PC-3 (cell line): ENCODE data around the gene HCFC1R1. TPM values are rescaled to one million over a fixed set of nuclear protein-coding genes. Genes with fewer than 3 reads are reported as not detected.

Experiments
- ATAC-seq: fragments of 200-7000 bp; cut with Tn5 transposase; 2 replicates; pipeline ENCODE4 v1.9.1; 2020; ENCODE audit warnings: mild to moderate bottlenecking, moderate library complexity
- BruUV-seq: library from RNA; stranded (reverse); fragments of 400-500 nt; replicated peaks from 2 replicates; lab custom pipeline; 2021; lab: Mats Ljungman, UMichigan
- CTCF ChIA-PET: fragments of 300-600 bp; sonication (Branson Sonifier 250); formaldehyde crosslinking; loops from one replicate; lab custom pipeline; 2022; ENCODE audit warnings: antibody characterized with exemption; lab: Charles Lee
- POLR2A ChIA-PET: fragments of 300-600 bp; sonication (Branson Sonifier 250); formaldehyde crosslinking; loops from one replicate; lab custom pipeline; 2022; ENCODE audit warnings: antibody characterized with exemption; ENCODE audit not compliant: unreplicated experiment; lab: Charles Lee
- DNase-seq: peaks from one replicate; pipeline ENCODE4 v3.0.0-alpha.2; 2015
- H2AFZ ChIP-seq: fragments of 300-600 bp; sonication (generic); 2 replicates; pipeline ENCODE4 v1.6.0; 2016; ENCODE audit warnings: antibody characterized with exemption, low read length
- H3F3A ChIP-seq: fragments of 300-600 bp; sonication (generic); one replicate; pipeline ENCODE4 v1.6.0; 2017; ENCODE audit warnings: antibody characterized with exemption, low read length, control low read depth, mild to moderate bottlenecking; ENCODE audit not compliant: unreplicated experiment
- H3K27ac ChIP-seq: fragments of 300-600 bp; sonication (generic); 2 replicates; pipeline ENCODE4 v1.5.1; 2016; ENCODE audit warnings: mild to moderate bottlenecking, low read length
- H3K27me3 ChIP-seq: fragments of 300-600 bp; sonication (generic); 2 replicates; pipeline ENCODE4 v1.6.1; 2016; ENCODE audit warnings: low read length, mixed read lengths
- H3K36me3 ChIP-seq: fragments of 300-600 bp; sonication (generic); 2 replicates; pipeline ENCODE4 v1.6.1; 2016; ENCODE audit warnings: low read depth, mixed run types, low read length, mixed read lengths
- H3K4me1 ChIP-seq: fragments of 300-600 bp; sonication (generic); 2 replicates; pipeline ENCODE4 v1.5.1; 2016; ENCODE audit warnings: low read length; ENCODE audit not compliant: insufficient read depth
- H3K4me2 ChIP-seq: fragments of 300-600 bp; sonication (generic); 2 replicates; pipeline ENCODE4 v1.6.0; 2016; ENCODE audit warnings: low read length
- H3K4me3 ChIP-seq: fragments of 300-600 bp; sonication (generic); 2 replicates; pipeline ENCODE4 v1.5.1; 2016; ENCODE audit warnings: mild to moderate bottlenecking, low read length, mixed read lengths
- H3K79me2 ChIP-seq: fragments of 300-600 bp; sonication (generic); 2 replicates; pipeline ENCODE4 v1.6.1; 2017; ENCODE audit warnings: low read length, mixed read lengths
- H3K9ac ChIP-seq: fragments of 300-600 bp; sonication (generic); 2 replicates; pipeline ENCODE4 v1.6.0; 2016; ENCODE audit warnings: mild to moderate bottlenecking, low read length
- H3K9me2 ChIP-seq: fragments of 300-600 bp; sonication (generic); replicated peaks from 2 replicates; pipeline ENCODE4 v1.6.1; 2016; ENCODE audit warnings: mixed run types, low read length, mixed read lengths
- H3K9me3 ChIP-seq: fragments of 300-600 bp; sonication (generic); 2 replicates; pipeline ENCODE4 v1.6.1; 2016; ENCODE audit warnings: low read length, mixed read lengths
- H4K20me1 ChIP-seq: fragments of 300-600 bp; sonication (generic); 2 replicates; pipeline ENCODE4 v1.6.1; 2016; ENCODE audit warnings: low read length, mixed read lengths
- EZH2 ChIP-seq: fragments of 300-600 bp; sonication (generic); IDR thresholded peaks from one replicate; pipeline ENCODE4 v1.6.1; 2017; ENCODE audit warnings: antibody characterized with exemption, mild to moderate bottlenecking, low read length; ENCODE audit not compliant: unreplicated experiment
- EZH2phosphoT487 ChIP-seq: fragments of 300-600 bp; sonication (generic); IDR thresholded peaks from 2 replicates; pipeline ENCODE4 v1.6.1; 2018; ENCODE audit warnings: mild to moderate bottlenecking, antibody characterized with exemption, low read length, borderline replicate concordance
- intact Hi-C: fragments of 100-400 bp; cut with micrococcal nuclease; formaldehyde crosslinking; loops from 2 replicates; pipeline ENCODE4 v1.9.0; 2023
- total RNA-seq: library from RNA; depleted of rRNA; stranded (reverse); fragments of >200 nt; gene quantifications from 2 replicates; pipeline ENCODE4 v1.2.3, GENCODE V29; 2014
- TF ChIP-seq, protein P1 (sequence below): fragments of 300-600 bp; sonication (generic); conservative IDR thresholded peaks from 2 replicates; pipeline ENCODE4 v1.5.1; 2017; ENCODE audit warnings: antibody characterized with exemption, low read depth, mild to moderate bottlenecking, low read length

The HCFC1R1 gene
- total RNA-seq, 1 experiment from 2014 or later: 56.4 TPM

DNA sequence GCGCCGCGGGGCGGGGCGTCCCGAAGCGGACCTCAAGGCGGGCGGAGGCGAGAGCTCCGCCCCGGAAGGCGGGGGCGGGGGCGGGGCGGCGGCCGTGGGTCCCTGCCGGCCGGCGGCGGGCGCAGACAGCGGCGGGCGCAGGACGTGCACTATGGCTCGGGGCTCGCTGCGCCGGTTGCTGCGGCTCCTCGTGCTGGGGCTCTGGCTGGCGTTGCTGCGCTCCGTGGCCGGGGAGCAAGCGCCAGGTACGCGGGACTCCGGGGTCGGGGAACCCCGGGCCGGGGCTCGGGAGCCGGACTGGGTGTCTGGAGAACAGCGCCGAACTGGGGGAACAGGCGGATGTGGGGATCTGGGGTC is 3.5 kb downstream of the HCFC1R1 start, which contains the start of gene TNFRSF12A:
TSS of gene TNFRSF12A (plus strand) at position 122 of the 357 bp plus-strand sequence. CDS start at position 152, 30 bp downstream.
- TF ChIP-seq, protein P1, sequence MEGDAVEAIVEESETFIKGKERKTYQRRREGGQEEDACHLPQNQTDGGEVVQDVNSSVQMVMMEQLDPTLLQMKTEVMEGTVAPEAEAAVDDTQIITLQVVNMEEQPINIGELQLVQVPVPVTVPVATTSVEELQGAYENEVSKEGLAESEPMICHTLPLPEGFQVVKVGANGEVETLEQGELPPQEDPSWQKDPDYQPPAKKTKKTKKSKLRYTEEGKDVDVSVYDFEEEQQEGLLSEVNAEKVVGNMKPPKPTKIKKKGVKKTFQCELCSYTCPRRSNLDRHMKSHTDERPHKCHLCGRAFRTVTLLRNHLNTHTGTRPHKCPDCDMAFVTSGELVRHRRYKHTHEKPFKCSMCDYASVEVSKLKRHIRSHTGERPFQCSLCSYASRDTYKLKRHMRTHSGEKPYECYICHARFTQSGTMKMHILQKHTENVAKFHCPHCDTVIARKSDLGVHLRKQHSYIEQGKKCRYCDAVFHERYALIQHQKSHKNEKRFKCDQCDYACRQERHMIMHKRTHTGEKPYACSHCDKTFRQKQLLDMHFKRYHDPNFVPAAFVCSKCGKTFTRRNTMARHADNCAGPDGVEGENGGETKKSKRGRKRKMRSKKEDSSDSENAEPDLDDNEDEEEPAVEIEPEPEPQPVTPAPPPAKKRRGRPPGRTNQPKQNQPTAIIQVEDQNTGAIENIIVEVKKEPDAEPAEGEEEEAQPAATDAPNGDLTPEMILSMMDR: no peak
- TF ChIP-seq EZH2phosphoT487: no peak
- TF ChIP-seq EZH2: no peak
- peak within 1 kb of the TSS; percentile 99 for H3K4me2 ChIP-seq
- peaks cover 10% of the 10 kb centered on the region for H3K36me3 ChIP-seq
- no TSS peak for BruUV-seq
- peak within 1 kb of the TSS; percentile 79 for H2AFZ ChIP-seq
- ChIA-PET CTCF (interaction anchor here (0.6 to 1.2 kb wide), 4 partner anchors 8 to 1678 kb away, joined by 3 to 5 read pairs (median 4); no protein-coding TSS in a partner anchor), POLR2A (interaction anchor here (0.6 to 1.7 kb wide), 7 partner anchors 8 to 1606 kb away, joined by 3 to 18 read pairs (median 5); partner anchors contain the start of genes NUBP2 and SPSB3)
- no peaks in the 10 kb centered on the region for H3F3A ChIP-seq
- intact Hi-C loops: no loop called here
- peaks cover 18% of the 10 kb centered on the region for H3K4me1 ChIP-seq
- H3K4me3 ChIP-seq: peak within 1 kb of the TSS; percentile 94
- ATAC-seq (peak; percentile 3), DNase-seq (peak; percentile 79)
- H3K27ac ChIP-seq: peak within 1 kb of the TSS; percentile 100
- peak within 1 kb of the TSS; percentile 91 for H3K9ac ChIP-seq
- H3K79me2 ChIP-seq: peaks cover 12% of the 10 kb centered on the region
- no peaks in the 10 kb centered on the region for H4K20me1 ChIP-seq
- H3K9me3 ChIP-seq: no peaks in the 10 kb centered on the region
- H3K9me2 ChIP-seq: no peaks in the 10 kb centered on the region
- no peaks in the 10 kb centered on the region for H3K27me3 ChIP-seq

DNA sequence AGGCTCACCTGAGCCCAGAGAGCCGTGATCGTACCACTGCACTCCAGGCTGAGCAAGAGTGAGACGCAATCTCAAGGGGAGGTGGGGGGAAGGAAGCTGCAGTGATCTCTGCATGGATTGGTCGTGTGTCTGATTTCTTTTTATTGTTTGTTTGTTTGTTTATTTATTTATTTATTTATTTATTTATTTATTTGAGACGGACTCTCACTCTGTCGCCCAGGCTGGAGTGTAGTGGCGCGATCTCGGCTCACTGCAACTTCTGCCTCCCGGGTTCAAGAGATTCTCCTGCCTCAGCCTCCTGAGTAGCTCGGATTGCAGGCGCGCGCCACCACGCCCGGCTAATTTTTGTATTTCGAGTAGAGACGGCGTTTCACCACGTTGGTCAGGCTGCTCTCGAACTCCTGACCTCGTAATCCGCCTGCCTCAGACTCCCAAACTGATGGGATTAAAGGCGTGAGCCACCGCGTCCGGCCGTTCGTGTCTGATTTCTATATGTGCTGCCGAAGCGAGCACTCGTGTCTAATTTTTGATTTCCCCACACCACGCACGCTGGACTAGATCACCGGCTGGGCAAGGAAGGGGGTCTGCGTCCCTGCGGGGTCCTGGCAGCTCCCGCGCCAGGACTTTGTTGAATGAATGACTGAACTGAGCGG is 4.0 kb downstream of the HCFC1R1 start:
- Histone ChIP-seq H4K20me1 (no peaks in the 10 kb centered on the region), H3K9me3 (no peaks in the 10 kb centered on the region), H3K4me3 (peak overlapping the region; percentile 94), H3K27ac (no peak overlapping the region), H3K4me2 (peak overlapping the region; percentile 99), H3K79me2 (peaks cover 12% of the 10 kb centered on the region), H3K9me2 (no peaks in the 10 kb centered on the region), H3K4me1 (peaks cover 18% of the 10 kb centered on the region), H3K36me3 (peaks cover 10% of the 10 kb centered on the region), H3K9ac (peak overlapping the region; percentile 91), H3K27me3 (no peaks in the 10 kb centered on the region), H3F3A (no peaks in the 10 kb centered on the region), H2AFZ (peak overlapping the region; percentile 79)
- DNase-seq: no peak
- BruUV-seq: no TSS peak
- ATAC-seq: no peak
- intact Hi-C loops: no loop called here
- TF ChIP-seq EZH2phosphoT487: no peak
- TF ChIP-seq EZH2: no peak
- TF ChIP-seq, protein P1: no peak
- POLR2A ChIA-PET: interaction anchor here (0.6 to 1.7 kb wide), 7 partner anchors 8 to 1607 kb away, joined by 3 to 18 read pairs (median 5); partner anchors contain the start of genes NUBP2 and SPSB3
- CTCF ChIA-PET: interaction anchor here (0.6 to 1.2 kb wide), 4 partner anchors 8 to 1678 kb away, joined by 3 to 5 read pairs (median 4); no protein-coding TSS in a partner anchor
